Measurements from ENCODE around the gene RAVER1. TPM values are rescaled to one million over a fixed set of nuclear protein-coding genes. Genes with fewer than 3 reads are reported as not detected.

The RAVER1 gene
- total and polyA plus RNA-seq, 2 of the 13 experiments (the other 11 are each of a cell fraction or from before 2014, with no cell fraction given): 3.6 to 7.9 TPM

DNA sequence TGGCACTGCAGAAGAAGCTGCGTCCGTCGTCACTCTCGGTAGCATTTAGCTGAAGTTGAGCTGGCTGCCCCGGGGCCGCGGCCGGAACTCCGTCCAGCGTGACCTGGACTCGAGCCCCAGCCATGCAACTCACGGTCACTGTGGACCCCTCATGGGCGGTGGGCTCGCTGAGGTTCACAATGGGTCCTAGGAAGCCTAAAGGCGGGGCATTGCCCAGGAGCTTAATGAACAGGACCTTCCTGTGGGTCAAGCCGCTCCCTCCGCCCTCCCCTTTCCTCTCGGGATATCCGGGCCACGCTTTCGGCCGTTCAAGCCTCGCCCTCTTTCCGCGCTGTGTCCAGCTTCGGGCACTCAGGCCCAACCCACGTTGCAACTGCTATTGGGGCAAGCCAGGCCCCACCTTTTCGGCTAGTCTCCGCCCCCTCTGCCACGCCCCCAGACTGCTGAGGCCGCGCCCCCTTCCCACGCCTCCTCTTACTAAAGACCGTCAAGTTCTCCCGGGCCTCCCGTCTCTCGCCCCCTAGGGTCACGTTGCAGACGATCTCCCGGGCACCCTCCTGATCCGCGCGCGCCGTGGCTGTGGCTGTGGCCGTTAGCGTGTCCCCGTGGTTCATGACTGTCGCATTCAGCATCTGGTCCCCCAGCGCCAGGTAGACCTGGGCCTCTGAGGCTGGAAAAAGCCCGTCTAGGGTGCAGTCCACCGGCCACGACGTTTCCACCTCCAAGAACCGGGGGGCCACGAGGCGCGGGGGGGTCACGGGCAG is 1.4 kb upstream of the RAVER1 start (continued):
- TF ChIP-seq ZHX1 (CRISPR knock-in tag; IDR thresholded peaks at IDR 0.05; ENCODE audit: low read depth): 0 out of 2 replicates have a peak, but pooled peaks have one; percentile 38
- TF ChIP-seq SP4 (CRISPR knock-in tag; IDR thresholded peaks at IDR 0.05): peak; percentile 90
- TF ChIP-seq, protein P1, sequence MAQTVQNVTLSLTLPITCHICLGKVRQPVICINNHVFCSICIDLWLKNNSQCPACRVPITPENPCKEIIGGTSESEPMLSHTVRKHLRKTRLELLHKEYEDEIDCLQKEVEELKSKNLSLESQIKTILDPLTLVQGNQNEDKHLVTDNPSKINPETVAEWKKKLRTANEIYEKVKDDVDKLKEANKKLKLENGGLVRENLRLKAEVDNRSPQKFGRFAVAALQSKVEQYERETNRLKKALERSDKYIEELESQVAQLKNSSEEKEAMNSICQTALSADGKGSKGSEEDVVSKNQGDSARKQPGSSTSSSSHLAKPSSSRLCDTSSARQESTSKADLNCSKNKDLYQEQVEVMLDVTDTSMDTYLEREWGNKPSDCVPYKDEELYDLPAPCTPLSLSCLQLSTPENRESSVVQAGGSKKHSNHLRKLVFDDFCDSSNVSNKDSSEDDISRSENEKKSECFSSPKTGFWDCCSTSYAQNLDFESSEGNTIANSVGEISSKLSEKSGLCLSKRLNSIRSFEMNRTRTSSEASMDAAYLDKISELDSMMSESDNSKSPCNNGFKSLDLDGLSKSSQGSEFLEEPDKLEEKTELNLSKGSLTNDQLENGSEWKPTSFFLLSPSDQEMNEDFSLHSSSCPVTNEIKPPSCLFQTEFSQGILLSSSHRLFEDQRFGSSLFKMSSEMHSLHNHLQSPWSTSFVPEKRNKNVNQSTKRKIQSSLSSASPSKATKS (CRISPR knock-in tag; IDR thresholded peaks at IDR 0.05): no peak
- no peak for TF ChIP-seq ZNF615 (CRISPR knock-in tag; IDR thresholded peaks at IDR 0.05; ENCODE audit: borderline replicate concordance)
- peak; percentile 71 for TF ChIP-seq POLR2AphosphoS5 (IDR thresholded peaks at IDR 0.05; ENCODE audit: low read depth, low read length)
- no peak for TF ChIP-seq ZNF563 (CRISPR knock-in tag; IDR thresholded peaks at IDR 0.05)
- TF ChIP-seq, protein P2, sequence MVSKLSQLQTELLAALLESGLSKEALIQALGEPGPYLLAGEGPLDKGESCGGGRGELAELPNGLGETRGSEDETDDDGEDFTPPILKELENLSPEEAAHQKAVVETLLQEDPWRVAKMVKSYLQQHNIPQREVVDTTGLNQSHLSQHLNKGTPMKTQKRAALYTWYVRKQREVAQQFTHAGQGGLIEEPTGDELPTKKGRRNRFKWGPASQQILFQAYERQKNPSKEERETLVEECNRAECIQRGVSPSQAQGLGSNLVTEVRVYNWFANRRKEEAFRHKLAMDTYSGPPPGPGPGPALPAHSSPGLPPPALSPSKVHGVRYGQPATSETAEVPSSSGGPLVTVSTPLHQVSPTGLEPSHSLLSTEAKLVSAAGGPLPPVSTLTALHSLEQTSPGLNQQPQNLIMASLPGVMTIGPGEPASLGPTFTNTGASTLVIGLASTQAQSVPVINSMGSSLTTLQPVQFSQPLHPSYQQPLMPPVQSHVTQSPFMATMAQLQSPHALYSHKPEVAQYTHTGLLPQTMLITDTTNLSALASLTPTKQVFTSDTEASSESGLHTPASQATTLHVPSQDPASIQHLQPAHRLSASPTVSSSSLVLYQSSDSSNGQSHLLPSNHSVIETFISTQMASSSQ (IDR thresholded peaks at IDR 0.05; ENCODE audit: low read depth): no peak
- TF ChIP-seq, protein P2 (CRISPR knock-in tag; IDR thresholded peaks at IDR 0.05; ENCODE audit: borderline replicate concordance): no peak
- no peak for TF ChIP-seq ZNF276 (CRISPR knock-in tag; IDR thresholded peaks at IDR 0.05; ENCODE audit: low read depth)
- no peak for TF ChIP-seq ZNF878 (CRISPR knock-in tag; IDR thresholded peaks at IDR 0.05)
- 0 out of 2 replicates have a peak, but pooled peaks have one; percentile 23 for TF ChIP-seq IKZF5 (CRISPR knock-in tag; IDR thresholded peaks at IDR 0.05)
- TF ChIP-seq SMC3 (IDR thresholded peaks at IDR 0.05; ENCODE audit: low read length): no peak
- TF ChIP-seq JUN (CRISPR knock-in tag; IDR thresholded peaks at IDR 0.05): no peak
- 0 out of 2 replicates have a peak, but pooled peaks have one; percentile 39 for TF ChIP-seq MLX (CRISPR knock-in tag; IDR thresholded peaks at IDR 0.05)

Data from HepG2 (cell line).